GM12873 (cell line): ENCODE measurements around the gene THSD7B.

Source experiments
- CTCF ChIP-seq: IDR thresholded peaks from 2 replicates; pipeline ENCODE4 v1.5.1; 2012; ENCODE audit warnings: low read depth, mild to moderate bottlenecking, moderate library complexity, low read length, control low read depth; ENCODE audit not compliant: insufficient read depth; ENCODE audit errors: missing control alignments

Gene THSD7B

GRCh38 chr2:136783856-136784255, 18.5 kb downstream of the THSD7B start:
- no peak for TF ChIP-seq CTCF

GRCh38 chr2:136785215-136785614, 19.9 kb downstream of the THSD7B start:
- TF ChIP-seq CTCF: no peak

GRCh38 chr2:136787970-136788369, 22.6 kb downstream of the THSD7B start:
- no peak for TF ChIP-seq CTCF

- TF ChIP-seq CTCF: peak; percentile 36
These were observed 31.0 kb downstream of the THSD7B start for GRCh38 chr2:136796339-136796738.

- no peak for TF ChIP-seq CTCF
These were observed 33.4 kb downstream of the THSD7B start for GRCh38 chr2:136798766-136799165.

GRCh38 chr2:136801661-136802060, 36.3 kb downstream of the THSD7B start:
- no peak for TF ChIP-seq CTCF

GRCh38 chr2:136809998-136810397, 44.7 kb downstream of the THSD7B start:
- TF ChIP-seq CTCF: no peak

- no peak for TF ChIP-seq CTCF
These were observed 53.5 kb downstream of the THSD7B start for GRCh38 chr2:136818839-136819238.
